Activated naive CD4-positive, alpha-beta T cell treated with anti-CD3 and anti-CD28 coated beads, Interleukin-2, amount 50 U/mL, for 24 hours (primary cell): ENCODE measurements around the gene TRIM41.
A peak's percentile ranks its signal among the peaks of the same experiment; 100 is the strongest.

ENCODE experiments used
- H3K27ac Mint-ChIP-seq: one replicate; pipeline ENCODE4 v1.8.0; 2021; ENCODE audit warnings: mild to moderate bottlenecking, mixed read lengths
- H3K27me3 Mint-ChIP-seq: one replicate; pipeline ENCODE4 v1.8.0; 2021; ENCODE audit warnings: mixed read lengths
- H3K36me3 Mint-ChIP-seq: one replicate; pipeline ENCODE4 v1.8.0; 2021; ENCODE audit warnings: mixed read lengths
- H3K4me1 Mint-ChIP-seq: one replicate; pipeline ENCODE4 v1.8.0; 2021; ENCODE audit warnings: mixed read lengths
- H3K4me3 Mint-ChIP-seq: one replicate; pipeline ENCODE4 v1.8.0; 2021; ENCODE audit warnings: mild to moderate bottlenecking, mixed read lengths
- H3K9me3 Mint-ChIP-seq: one replicate; pipeline ENCODE4 v1.8.0; 2021; ENCODE audit warnings: mixed read lengths

Gene TRIM41

GRCh38 chr5:181215997-181216989, 6.8 kb upstream of the TRIM41 start:
- H3K27me3 Mint-ChIP-seq, result no peaks in the 10 kb centered on the region
- no peaks in the 10 kb centered on the region for H3K36me3 Mint-ChIP-seq
- H3K27ac Mint-ChIP-seq, result peak overlapping the region; percentile 88
- H3K4me1 Mint-ChIP-seq, result peaks cover 36% of the 10 kb centered on the region
- H3K4me3 Mint-ChIP-seq, result peak overlapping the region; percentile 95
- no peaks in the 10 kb centered on the region for H3K9me3 Mint-ChIP-seq

GRCh38 chr5:181217111-181217802, 5.8 kb upstream of the TRIM41 start:
- H3K9me3 Mint-ChIP-seq, result no peaks in the 10 kb centered on the region
- no peaks in the 10 kb centered on the region for H3K36me3 Mint-ChIP-seq
- peak overlapping the region; percentile 100 for H3K27ac Mint-ChIP-seq
- H3K27me3 Mint-ChIP-seq, result peaks cover 2% of the 10 kb centered on the region
- peak overlapping the region; percentile 95 for H3K4me3 Mint-ChIP-seq
- H3K4me1 Mint-ChIP-seq, result peaks cover 41% of the 10 kb centered on the region

- Mint-ChIP-seq H3K36me3 (no peaks in the 10 kb centered on the region), H3K27me3 (peaks cover 2% of the 10 kb centered on the region), H3K9me3 (no peaks in the 10 kb centered on the region), H3K4me3 (peak overlapping the region; percentile 95), H3K4me1 (peaks cover 41% of the 10 kb centered on the region), H3K27ac (peak overlapping the region; percentile 100)
Observed at GRCh38 chr5:181217803-181218062, 5.3 kb upstream of the TRIM41 start.

GRCh38 chr5:181218795-181219124, 4.3 kb upstream of the TRIM41 start:
- H3K9me3 Mint-ChIP-seq, result no peaks in the 10 kb centered on the region
- H3K27me3 Mint-ChIP-seq, result peaks cover 2% of the 10 kb centered on the region
- H3K4me3 Mint-ChIP-seq, result peak overlapping the region; percentile 95
- no peaks in the 10 kb centered on the region for H3K36me3 Mint-ChIP-seq
- H3K4me1 Mint-ChIP-seq, result peaks cover 37% of the 10 kb centered on the region
- no peak overlapping the region for H3K27ac Mint-ChIP-seq

GRCh38 chr5:181219262-181220177, 3.6 kb upstream of the TRIM41 start:
- Mint-ChIP-seq H3K27me3 (peaks cover 2% of the 10 kb centered on the region), H3K36me3 (no peaks in the 10 kb centered on the region), H3K27ac (peak overlapping the region; percentile 65), H3K9me3 (no peaks in the 10 kb centered on the region), H3K4me1 (peaks cover 44% of the 10 kb centered on the region), H3K4me3 (peak overlapping the region; percentile 66)

GRCh38 chr5:181220178-181220515, 2.9 kb upstream of the TRIM41 start:
- peaks cover 50% of the 10 kb centered on the region for H3K4me1 Mint-ChIP-seq
- peaks cover 2% of the 10 kb centered on the region for H3K27me3 Mint-ChIP-seq
- H3K4me3 Mint-ChIP-seq, result peak overlapping the region; percentile 66
- H3K36me3 Mint-ChIP-seq, result no peaks in the 10 kb centered on the region
- H3K27ac Mint-ChIP-seq, result peak overlapping the region; percentile 17
- H3K9me3 Mint-ChIP-seq, result no peaks in the 10 kb centered on the region

GRCh38 chr5:181221105-181221791, 1.8 kb upstream of the TRIM41 start:
- Mint-ChIP-seq H3K36me3 (no peaks in the 10 kb centered on the region), H3K4me3 (peak overlapping the region; percentile 91), H3K27ac (peak overlapping the region; percentile 100), H3K27me3 (peaks cover 2% of the 10 kb centered on the region), H3K9me3 (no peaks in the 10 kb centered on the region), H3K4me1 (peaks cover 56% of the 10 kb centered on the region)

- peaks cover 2% of the 10 kb centered on the region for H3K27me3 Mint-ChIP-seq
- peak overlapping the region; percentile 91 for H3K4me3 Mint-ChIP-seq
- H3K27ac Mint-ChIP-seq, result peak overlapping the region; percentile 100
- no peaks in the 10 kb centered on the region for H3K9me3 Mint-ChIP-seq
- peaks cover 56% of the 10 kb centered on the region for H3K4me1 Mint-ChIP-seq
- no peaks in the 10 kb centered on the region for H3K36me3 Mint-ChIP-seq
Observed at GRCh38 chr5:181221792-181222629, 1.1 kb upstream of the TRIM41 start.

- H3K27ac Mint-ChIP-seq, result peak overlapping the region; percentile 100
- H3K9me3 Mint-ChIP-seq, result no peaks in the 10 kb centered on the region
- H3K36me3 Mint-ChIP-seq, result no peaks in the 10 kb centered on the region
- peak overlapping the region; percentile 91 for H3K4me3 Mint-ChIP-seq
- H3K27me3 Mint-ChIP-seq, result peaks cover 2% of the 10 kb centered on the region
- H3K4me1 Mint-ChIP-seq, result peaks cover 51% of the 10 kb centered on the region
Observed at GRCh38 chr5:181222630-181223057, 437 bp upstream of the TRIM41 start.

GRCh38 chr5:181223729-181224389, 778 bp downstream of the TRIM41 start:
- no peaks in the 10 kb centered on the region for H3K36me3 Mint-ChIP-seq
- H3K4me3 Mint-ChIP-seq, result peak overlapping the region; percentile 91
- no peaks in the 10 kb centered on the region for H3K9me3 Mint-ChIP-seq
- peaks cover 2% of the 10 kb centered on the region for H3K27me3 Mint-ChIP-seq
- H3K4me1 Mint-ChIP-seq, result peaks cover 44% of the 10 kb centered on the region
- H3K27ac Mint-ChIP-seq, result peak overlapping the region; percentile 100

- Mint-ChIP-seq H3K4me1 (peaks cover 51% of the 10 kb centered on the region), H3K27ac (peak overlapping the region; percentile 95), H3K27me3 (peaks cover 2% of the 10 kb centered on the region), H3K9me3 (no peaks in the 10 kb centered on the region), H3K4me3 (peak overlapping the region; percentile 91), H3K36me3 (no peaks in the 10 kb centered on the region)
Observed at GRCh38 chr5:181224390-181225229, 1.5 kb downstream of the TRIM41 start.

GRCh38 chr5:181229996-181230395, 6.9 kb downstream of the TRIM41 start:
- no peak overlapping the region for H3K4me3 Mint-ChIP-seq
- peaks cover 4% of the 10 kb centered on the region for H3K36me3 Mint-ChIP-seq
- H3K4me1 Mint-ChIP-seq, result peaks cover 36% of the 10 kb centered on the region
- no peak overlapping the region for H3K27ac Mint-ChIP-seq
- H3K9me3 Mint-ChIP-seq, result no peaks in the 10 kb centered on the region
- no peaks in the 10 kb centered on the region for H3K27me3 Mint-ChIP-seq

- Mint-ChIP-seq H3K27me3 (no peaks in the 10 kb centered on the region), H3K9me3 (no peaks in the 10 kb centered on the region), H3K4me3 (no peak overlapping the region), H3K36me3 (peaks cover 8% of the 10 kb centered on the region), H3K4me1 (peaks cover 31% of the 10 kb centered on the region), H3K27ac (peak overlapping the region; percentile 81)
Observed at GRCh38 chr5:181230551-181230950, 7.5 kb downstream of the TRIM41 start.
